ES-I3 (cell line): ENCODE results near the gene IL16.
"Not testable (repeated sequence)": the region's sequence is repeated elsewhere in the genome, so short reads cannot be mapped to it uniquely, and the experiment has no call there.

Experiments used
- H3K36me3 ChIP-seq: 2 replicates; pipeline ENCODE4 v1.6.1; 2013; ENCODE audit warnings: mild to moderate bottlenecking, low read length, control low read depth, moderate library complexity; ENCODE audit not compliant: insufficient read depth
- H3K4me1 ChIP-seq: 2 replicates; pipeline ENCODE4 v1.6.1; 2013; ENCODE audit warnings: mild to moderate bottlenecking, control low read depth, low read length; ENCODE audit not compliant: insufficient read depth
- H3K9ac ChIP-seq: 2 replicates; pipeline ENCODE4 v1.6.1; 2013; ENCODE audit warnings: low read depth, mild to moderate bottlenecking, low read length, moderate library complexity
- H3K9me3 ChIP-seq: 2 replicates; pipeline ENCODE4 v1.6.1; 2013; ENCODE audit warnings: mild to moderate bottlenecking, low read length, moderate library complexity; ENCODE audit not compliant: control insufficient read depth, insufficient read depth

The IL16 gene

GRCh38 chr15:81316267-81316666 is 119.6 kb downstream of the IL16 start:
- Histone ChIP-seq H3K36me3 (no peaks in the 10 kb centered on the region), H3K4me1 (no peaks in the 10 kb centered on the region), H3K9me3 (no peaks in the 10 kb centered on the region), H3K9ac (no peak overlapping the region)

GRCh38 chr15:81317642-81318017 is 121.0 kb downstream of the IL16 start:
- H3K9me3 ChIP-seq = no peaks in the 10 kb centered on the region
- no peaks in the 10 kb centered on the region for H3K36me3 ChIP-seq
- no peaks in the 10 kb centered on the region for H3K4me1 ChIP-seq
- H3K9ac ChIP-seq = no peak overlapping the region

GRCh38 chr15:81321667-81322066 is 125.0 kb downstream of the IL16 start:
- no peak overlapping the region for H3K9ac ChIP-seq
- no peaks in the 10 kb centered on the region for H3K9me3 ChIP-seq
- no peaks in the 10 kb centered on the region for H3K36me3 ChIP-seq
- H3K4me1 ChIP-seq = no peaks in the 10 kb centered on the region

GRCh38 chr15:81322676-81323253 is 126.1 kb downstream of the IL16 start:
- Histone ChIP-seq H3K9ac (no peak overlapping the region), H3K36me3 (no peaks in the 10 kb centered on the region), H3K9me3 (no peaks in the 10 kb centered on the region), H3K4me1 (no peaks in the 10 kb centered on the region)

GRCh38 chr15:81323559-81323943 is 126.9 kb downstream of the IL16 start:
- Histone ChIP-seq H3K9me3 (no peaks in the 10 kb centered on the region), H3K9ac (peak overlapping the region; percentile 79), H3K36me3 (no peaks in the 10 kb centered on the region), H3K4me1 (no peaks in the 10 kb centered on the region)

GRCh38 chr15:81323944-81324881 is 127.5 kb downstream of the IL16 start, which contains the start of gene STARD5:
Gene STARD5 (minus strand): TSS chr15:81324141. CDS start chr15:81324099, 42 bp downstream.
- H3K36me3 ChIP-seq = no peaks in the 10 kb centered on the region
- H3K9me3 ChIP-seq = no peaks in the 10 kb centered on the region
- no peaks in the 10 kb centered on the region for H3K4me1 ChIP-seq
- H3K9ac ChIP-seq = peak within 1 kb of the TSS; percentile 79

GRCh38 chr15:81326466-81327212 is 130.0 kb downstream of the IL16 start:
- no peaks in the 10 kb centered on the region for H3K36me3 ChIP-seq
- no peak overlapping the region for H3K9ac ChIP-seq
- no peaks in the 10 kb centered on the region for H3K9me3 ChIP-seq
- H3K4me1 ChIP-seq = no peaks in the 10 kb centered on the region

- no peaks in the 10 kb centered on the region for H3K36me3 ChIP-seq
- no peaks in the 10 kb centered on the region for H3K4me1 ChIP-seq
- no peak overlapping the region for H3K9ac ChIP-seq
- H3K9me3 ChIP-seq = no peaks in the 10 kb centered on the region
Observed at GRCh38 chr15:81327516-81327915, 130.8 kb downstream of the IL16 start.

GRCh38 chr15:81329446-81329845 is 132.8 kb downstream of the IL16 start:
- Histone ChIP-seq H3K9ac (no peak overlapping the region), H3K4me1 (no peaks in the 10 kb centered on the region), H3K9me3 (no peaks in the 10 kb centered on the region), H3K36me3 (no peaks in the 10 kb centered on the region)

GRCh38 chr15:81330366-81331090 is 133.8 kb downstream of the IL16 start:
- Histone ChIP-seq H3K9ac (no peak overlapping the region), H3K9me3 (no peaks in the 10 kb centered on the region), H3K36me3 (no peaks in the 10 kb centered on the region), H3K4me1 (no peaks in the 10 kb centered on the region)

GRCh38 chr15:81331141-81331540 is 134.5 kb downstream of the IL16 start:
- not testable (repeated sequence) for H3K9me3 ChIP-seq, H3K4me1 ChIP-seq, H3K9ac ChIP-seq, H3K36me3 ChIP-seq

- Histone ChIP-seq H3K4me1 (no peaks in the 10 kb centered on the region), H3K36me3 (no peaks in the 10 kb centered on the region), H3K9me3 (no peaks in the 10 kb centered on the region), H3K9ac (no peak overlapping the region)
Observed at GRCh38 chr15:81331600-81331999, 134.9 kb downstream of the IL16 start.

- Histone ChIP-seq H3K9ac (no peak overlapping the region), H3K36me3 (no peaks in the 10 kb centered on the region), H3K4me1 (no peaks in the 10 kb centered on the region), H3K9me3 (no peaks in the 10 kb centered on the region)
Observed at GRCh38 chr15:81332326-81332725, 135.6 kb downstream of the IL16 start.

GRCh38 chr15:81333363-81333762 is 136.7 kb downstream of the IL16 start:
- Histone ChIP-seq H3K9me3 (no peaks in the 10 kb centered on the region), H3K36me3 (no peaks in the 10 kb centered on the region), H3K9ac (no peak overlapping the region), H3K4me1 (no peaks in the 10 kb centered on the region)
